ENCODE measurements around the gene TBCE.
A peak's percentile ranks its signal among the peaks of the same experiment; 100 is the strongest.

The TBCE gene

GRCh38 chr1:235408503-235408960, 41.3 kb downstream of the TBCE start:
- Histone ChIP-seq H3K27ac (no peak overlapping the region), H3K9me3 (no peaks in the 10 kb centered on the region), H3K4me1 (ENCODE audit: control insufficient read depth in 1 of 2, insufficient read depth in 1 of 2, low read depth in 1 of 2, low read length in 1 of 2) (peaks cover 3% of the 10 kb centered on the region in 2 experiments), H3K27me3 (no peaks in the 10 kb centered on the region), H3K36me3 (no peaks in the 10 kb centered on the region), H3K4me3 (ENCODE audit: low read depth in 1 of 2, low read length in 1 of 2) (no peak overlapping the region)
- no peak for TF ChIP-seq CTCF (IDR thresholded peaks at IDR 0.05)

- Histone ChIP-seq H3K9me3 (no peaks in the 10 kb centered on the region), H3K36me3 (no peaks in the 10 kb centered on the region), H3K27ac (no peak overlapping the region), H3K4me1 (ENCODE audit: control insufficient read depth in 1 of 2, insufficient read depth in 1 of 2, low read depth in 1 of 2, low read length in 1 of 2) (no peaks in the 10 kb centered on the region), H3K27me3 (no peaks in the 10 kb centered on the region), H3K4me3 (ENCODE audit: low read depth in 1 of 2, low read length in 1 of 2) (no peak overlapping the region)
- TF ChIP-seq CTCF (IDR thresholded peaks at IDR 0.05), result no peak
Measured at GRCh38 chr1:235409042-235409820, 42.0 kb downstream of the TBCE start.

- Histone ChIP-seq H3K4me3 (ENCODE audit: low read depth in 1 of 2, low read length in 1 of 2) (no peak overlapping the region), H3K9me3 (no peaks in the 10 kb centered on the region), H3K36me3 (no peaks in the 10 kb centered on the region), H3K4me1 (ENCODE audit: control insufficient read depth in 1 of 2, insufficient read depth in 1 of 2, low read depth in 1 of 2, low read length in 1 of 2) (no peaks in the 10 kb centered on the region), H3K27me3 (no peaks in the 10 kb centered on the region), H3K27ac (no peak overlapping the region)
- no peak for TF ChIP-seq CTCF (IDR thresholded peaks at IDR 0.05)
Measured at GRCh38 chr1:235410467-235410866, 43.2 kb downstream of the TBCE start.

- no peaks in the 10 kb centered on the region for H3K4me1 ChIP-seq (ENCODE audit: control insufficient read depth in 1 of 2, insufficient read depth in 1 of 2, low read depth in 1 of 2, low read length in 1 of 2)
- H3K4me3 ChIP-seq (ENCODE audit: low read depth in 1 of 2, low read length in 1 of 2), result no peak overlapping the region
- H3K27ac ChIP-seq, result no peak overlapping the region
- no peak for TF ChIP-seq CTCF (IDR thresholded peaks at IDR 0.05)
- H3K9me3 ChIP-seq, result no peaks in the 10 kb centered on the region
- no peaks in the 10 kb centered on the region for H3K27me3 ChIP-seq
- H3K36me3 ChIP-seq, result no peaks in the 10 kb centered on the region
Measured at GRCh38 chr1:235411489-235412486, 44.6 kb downstream of the TBCE start.

- Histone ChIP-seq H3K36me3 (no peaks in the 10 kb centered on the region), H3K27ac (no peak overlapping the region), H3K27me3 (no peaks in the 10 kb centered on the region), H3K4me1 (ENCODE audit: control insufficient read depth in 1 of 2, insufficient read depth in 1 of 2, low read depth in 1 of 2, low read length in 1 of 2) (peaks cover 14% of the 10 kb centered on the region in 2 experiments), H3K4me3 (ENCODE audit: low read depth in 1 of 2, low read length in 1 of 2) (no peak overlapping the region), H3K9me3 (no peaks in the 10 kb centered on the region)
- peak; percentile 59 for TF ChIP-seq CTCF (IDR thresholded peaks at IDR 0.05)
Measured at GRCh38 chr1:235415008-235415904, 48.0 kb downstream of the TBCE start.
